Pancreas (tissue), 10 donors: ENCODE data around the gene BLCAP. TPM values are rescaled to one million over a fixed set of nuclear protein-coding genes. Genes with fewer than 3 reads are reported as not detected.
A peak's percentile ranks its signal among the peaks of the same experiment; 100 is the strongest.

Experiments
- ATAC-seq, 4 donors: fragments of 200-7000 bp; cut with Tn5 transposase; one replicate each; pipeline versions ENCODE4 v1.8.0 to v1.9.1; 2020; ENCODE audit warnings: mild to moderate bottlenecking in 4 of 4, moderate library complexity in 4 of 4
- DNase-seq, 6 donors: peaks; one replicate each; pipeline ENCODE4 v3.0.0-alpha.2; 2020
- FAIRE-seq: peaks from 2 replicates; lab custom pipeline; 2012; peaks lifted over from hg19 to GRCh38; lab: Jason Lieb, UNC
- H3K27ac ChIP-seq, 4 donors: fragments of 200-600 bp; sonication (generic); 1 replicate in 3 of 4; 2 replicates in 1 of 4; pipeline versions ENCODE4 v1.5.0 to v1.8.0; 2020
- H3K27me3 ChIP-seq, 4 donors: fragments of 200-600 bp; one replicate each; pipeline ENCODE4 v1.8.0; 2021
- H3K36me3 ChIP-seq, 3 donors: fragments of 200-600 bp; sonication (generic) in 1 of 3; one replicate each; pipeline versions ENCODE4 v1.5.0 to v1.8.0; 2020 to 2021
- H3K4me1 ChIP-seq, 3 donors: fragments of 200-600 bp; one replicate each; pipeline ENCODE4 v1.8.0; 2021
- H3K4me3 ChIP-seq, 4 donors: fragments of 200-600 bp; sonication (generic) in 2 of 4; one replicate each; pipeline versions ENCODE4 v1.5.0 to v1.8.0; 2020 to 2021
- H3K9me3 ChIP-seq, 4 donors: fragments of 200-600 bp; one replicate each; pipeline ENCODE4 v1.8.0; 2021
- CTCF ChIP-seq, 4 donors: fragments of 200-600 bp; sonication (generic) in 3 of 4; IDR thresholded peaks; one replicate each; pipeline versions ENCODE4 v1.5.0 to v1.8.0; 2021; ENCODE audit warnings: antibody characterized with exemption in 4 of 4
- WGBS, 2 donors: extraction: QIAGEN DNeasy Blood & Tissue Kit; methylation state at CpG; one replicate each; pipeline ENCODE4 v1.1.7; 2013; 5-methylcytosine and 5-hydroxymethylcytosine counted together
- intact Hi-C, 3 donors: fragments of 100-400 bp; cut with DNase I; formaldehyde crosslinking; loops; one replicate each; pipeline versions ENCODE4 v1.11.1 to v1.14.2; 2022
- polyA plus RNA-seq, 2 donors: library from polyadenylated mRNA; stranded (reverse); fragments of 200-250 nt; gene quantifications; one replicate each; pipeline ENCODE4 v1.2.3, GENCODE V29; 2013
- total RNA-seq, 6 donors: library from RNA; stranded (reverse); fragmentation: NEBNext Ultra II Directional in 4 of 6; extraction: Animal tissue kit (Norgen Biotek cat#: 25700) in 4 of 6; gene quantifications; one replicate each; pipeline versions ENCODE4 v1.2.1 to v1.2.4, GENCODE V29; 2021 to 2023
- donor health status: healthy with polysubstance abuse.
- donor health status: DM: no; HTN: no; CAD: no; lungs with moderate emphysema.
- donor health status: DM: no; HTN: no; CAD: no.
- donor health status: control.
- donor health status: control.
- donor health status: Bipolar disorder and iron deficiency.
- donor health status: DM: yes; HTN: yes; CAD: no.
- donor health status: DM: no; HTN: no; CAD: no.
- donor health status: DM: no; HTN: no; CAD: no.
- donor health status: DM: yes; HTN: yes; CAD: no.

BLCAP gene
- total and polyA plus RNA-seq, 8 donors: 14.6 to 35.3 (median 19.0) TPM

GRCh38 chr20:37567331-37567665, 39.6 kb upstream of the BLCAP start:
- H3K27me3 ChIP-seq: peaks cover 0 to 15% (median 0%) of the 10 kb centered on the region in 4 donors
- no peak for TF ChIP-seq CTCF (IDR thresholded peaks at IDR 0.05)
- H3K9me3 ChIP-seq: no peaks in the 10 kb centered on the region
- H3K4me1 ChIP-seq: no peaks in the 10 kb centered on the region
- no peaks in the 10 kb centered on the region for H3K36me3 ChIP-seq
- no peak overlapping the region for H3K4me3 ChIP-seq
- WGBS, 2 donors: 24 to 27% methylated on average over 7 of the region's 7 CpGs
- intact Hi-C loops: loop anchor here in 1 of 3 donors (5.0 kb wide), 2 partner anchors 425 to 650 kb away; no protein-coding TSS in a partner anchor
- FAIRE-seq (no peak), ATAC-seq (no peak), DNase-seq (peak in 1 of 6 donors; percentile 21)
- H3K27ac ChIP-seq: no peak overlapping the region

- FAIRE-seq (no peak), DNase-seq (peak in 1 of 6 donors; percentile 16), ATAC-seq (no peak)
- H3K27ac ChIP-seq: no peak overlapping the region
- no peak for TF ChIP-seq CTCF (IDR thresholded peaks at IDR 0.05)
- intact Hi-C loops: loop anchor here in 1 of 3 donors (5.0 kb wide), 2 partner anchors 426 to 651 kb away; no protein-coding TSS in a partner anchor
- no peaks in the 10 kb centered on the region for H3K36me3 ChIP-seq
- 41 to 47% methylated on average over 5 of the region's 5 CpGs for WGBS, 2 donors
- H3K9me3 ChIP-seq: no peaks in the 10 kb centered on the region
- H3K4me3 ChIP-seq: no peak overlapping the region
- peaks cover 0 to 15% (median 0%) of the 10 kb centered on the region in 4 donors for H3K27me3 ChIP-seq
- no peaks in the 10 kb centered on the region for H3K4me1 ChIP-seq
Measured at GRCh38 chr20:37566590-37567330, 39.1 kb upstream of the BLCAP start.

- ATAC-seq: no peak
- Histone ChIP-seq H3K4me1 (no peaks in the 10 kb centered on the region), H3K9me3 (no peaks in the 10 kb centered on the region), H3K36me3 (no peaks in the 10 kb centered on the region), H3K4me3 (no peak overlapping the region), H3K27me3 (peaks cover 0 to 15% (median 0%) of the 10 kb centered on the region in 4 donors), H3K27ac (no peak overlapping the region)
- FAIRE-seq: no peak
- no peak for TF ChIP-seq CTCF (IDR thresholded peaks at IDR 0.05)
- intact Hi-C loops: loop anchor here in 1 of 3 donors (5.0 kb wide), 2 partner anchors 427 to 652 kb away; no protein-coding TSS in a partner anchor
- WGBS, 2 donors: 57 to 61% methylated on average over 14 of the region's 14 CpGs
- DNase-seq: no peak
Measured at GRCh38 chr20:37565134-37565811, 37.6 kb upstream of the BLCAP start.

- WGBS, 2 donors: 6 to 10% methylated on average over 28 to 34 of the region's 34 CpGs
- no peak overlapping the region for H3K4me3 ChIP-seq
- H3K27ac ChIP-seq: no peak overlapping the region
- intact Hi-C loops: loop anchor here in 1 of 3 donors (5.0 kb wide), 2 partner anchors 428 to 653 kb away; no protein-coding TSS in a partner anchor
- H3K36me3 ChIP-seq: no peaks in the 10 kb centered on the region
- H3K4me1 ChIP-seq: no peaks in the 10 kb centered on the region
- H3K9me3 ChIP-seq: no peaks in the 10 kb centered on the region
- peak; percentile 61 to 89 (median 82) for TF ChIP-seq CTCF (IDR thresholded peaks at IDR 0.05)
- peaks cover 0 to 15% (median 0%) of the 10 kb centered on the region in 4 donors for H3K27me3 ChIP-seq
- FAIRE-seq (no peak), ATAC-seq (peak; percentile 53 to 88 (median 87)), DNase-seq (peak in 5 of 6 donors; percentile 8 to 88 (median 59))
Measured at GRCh38 chr20:37564388-37565133, 36.9 kb upstream of the BLCAP start.
